ENCODE data around the gene SLC18A3.

Gene SLC18A3

DNA sequence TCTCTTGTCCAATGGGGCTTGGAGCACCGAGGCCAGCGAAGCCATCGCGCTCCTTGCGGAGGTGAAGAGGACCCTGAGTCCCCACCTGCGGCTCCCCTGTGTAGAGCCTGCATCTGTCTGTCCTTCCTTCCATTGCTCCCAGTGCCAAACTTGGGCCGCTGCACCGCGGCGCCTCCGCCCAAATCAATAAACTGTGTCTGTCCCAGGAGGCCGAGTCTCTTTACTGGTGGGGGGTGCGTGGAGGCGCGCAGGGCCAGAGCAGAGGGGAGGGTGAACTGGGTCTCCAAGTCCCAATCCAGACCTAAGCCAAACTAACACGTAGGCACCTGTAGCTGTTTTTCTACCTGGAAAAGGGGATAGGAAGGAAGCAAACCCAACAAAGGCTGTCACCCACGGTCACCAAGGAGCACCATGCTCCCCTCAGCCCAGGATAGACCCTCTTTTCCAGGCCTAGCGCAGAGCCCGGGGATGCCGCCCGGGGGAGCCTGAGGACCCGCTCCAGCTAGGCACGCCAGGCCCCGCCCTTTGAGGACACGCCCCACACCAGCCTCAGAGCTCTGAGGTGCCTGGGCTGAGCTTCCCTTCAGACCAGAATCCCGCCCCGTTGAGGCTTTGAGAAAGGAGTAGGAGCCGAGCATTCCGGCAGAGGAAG is 2.5 kb downstream of the SLC18A3 start:
- DNase-seq: no peak

DNA sequence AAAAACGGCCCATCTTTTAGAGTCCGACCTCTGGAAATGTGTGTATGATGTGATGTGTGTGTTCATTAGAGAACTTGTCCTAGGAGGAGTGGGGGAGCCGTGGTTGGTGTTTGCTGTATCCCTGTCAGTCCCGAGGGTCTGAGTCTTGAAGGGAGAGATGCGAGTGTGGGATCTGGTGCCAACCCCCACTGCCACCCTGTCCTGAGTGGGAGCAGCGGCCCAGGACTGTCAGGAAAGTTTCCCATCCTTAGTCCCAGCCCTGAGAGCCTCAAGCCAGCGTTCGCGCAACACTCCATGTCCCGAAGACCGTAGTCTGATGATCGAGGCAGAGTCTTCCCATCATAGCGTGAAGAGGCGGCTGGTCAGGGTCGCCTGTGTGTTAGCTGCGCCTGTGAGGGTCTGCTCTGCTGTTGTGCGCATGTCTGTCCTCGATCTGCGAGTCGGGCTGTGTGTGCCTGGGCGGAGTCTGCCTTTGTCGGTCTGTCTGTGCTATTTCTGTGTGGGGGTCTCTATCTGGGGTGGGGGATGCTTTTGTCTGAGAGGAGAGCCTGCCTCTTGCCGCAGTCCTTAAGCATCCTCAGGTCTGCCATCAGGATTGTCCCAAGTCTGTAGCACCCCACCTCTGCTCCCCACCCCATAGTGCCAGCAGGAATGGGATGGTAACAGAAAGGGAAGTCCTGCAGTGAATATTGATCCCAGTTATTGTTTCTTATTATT is 3.2 kb downstream of the SLC18A3 start:
- no peak for DNase-seq

- DNase-seq: no peak
Observed at GRCh38 chr10:49613882-49614241, 3.8 kb downstream of the SLC18A3 start, which contains the start of gene CHAT. CHAT (plus strand) TSS chr10:49614037; CDS start chr10:49614190, 153 bp downstream.

- DNase-seq: no peak
Observed at GRCh38 chr10:49614242-49615198, 4.4 kb downstream of the SLC18A3 start.

GRCh38 chr10:49615213-49615612 is 5.1 kb downstream of the SLC18A3 start:
- no peak for DNase-seq

DNA sequence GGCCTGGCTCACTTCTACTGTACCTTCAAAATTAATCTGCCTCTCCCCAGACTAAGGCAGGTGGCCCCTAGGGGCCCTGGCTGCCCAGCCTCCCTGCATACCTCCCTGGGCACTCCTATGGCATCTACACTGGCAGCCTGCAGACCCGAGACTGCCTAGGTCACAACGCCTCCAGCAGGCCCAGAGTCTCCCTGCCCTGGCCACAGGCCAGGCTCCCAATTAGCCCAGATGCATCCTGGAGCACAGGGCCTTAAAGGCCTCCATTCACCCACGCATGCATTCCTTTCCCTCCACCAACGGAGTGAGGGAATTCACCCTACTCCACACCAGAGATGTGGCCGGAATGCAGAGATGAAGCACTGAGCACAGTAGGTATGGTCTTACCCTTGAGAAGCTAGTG is 5.6 kb downstream of the SLC18A3 start:
- no peak for DNase-seq

DNA sequence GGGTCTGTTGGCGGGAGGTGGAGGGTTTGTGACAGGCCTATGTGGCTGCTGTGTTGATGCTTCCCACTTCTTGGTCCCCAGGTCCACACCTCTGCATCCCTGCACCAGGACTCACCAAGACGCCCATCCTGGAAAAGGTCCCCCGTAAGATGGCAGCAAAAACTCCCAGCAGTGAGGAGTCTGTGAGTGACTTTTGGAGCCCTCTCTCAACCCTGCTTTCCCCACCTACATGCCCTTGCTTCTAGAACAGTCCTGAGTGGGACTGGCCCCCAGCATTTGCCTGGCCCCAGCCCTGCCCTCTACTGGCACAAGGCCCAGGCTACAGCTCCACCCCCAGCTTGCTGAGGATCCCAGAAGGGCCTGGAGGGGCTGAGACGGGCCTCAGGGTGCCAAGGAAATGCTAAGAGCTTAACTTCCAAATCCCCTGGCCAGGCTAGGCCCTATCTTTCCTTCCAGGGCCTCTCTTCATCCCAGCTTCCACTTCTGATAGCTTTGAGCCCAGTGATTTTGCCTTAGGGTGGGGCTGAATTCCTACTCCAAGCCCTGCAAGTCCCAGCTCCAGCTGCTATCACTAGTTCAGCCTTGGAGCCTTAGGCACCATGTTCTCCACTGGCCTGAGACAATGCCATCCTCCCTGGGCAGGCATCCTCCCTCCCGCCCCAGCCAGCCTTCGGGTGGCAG is 6.5 kb downstream of the SLC18A3 start:
- DNase-seq: no peak

DNA sequence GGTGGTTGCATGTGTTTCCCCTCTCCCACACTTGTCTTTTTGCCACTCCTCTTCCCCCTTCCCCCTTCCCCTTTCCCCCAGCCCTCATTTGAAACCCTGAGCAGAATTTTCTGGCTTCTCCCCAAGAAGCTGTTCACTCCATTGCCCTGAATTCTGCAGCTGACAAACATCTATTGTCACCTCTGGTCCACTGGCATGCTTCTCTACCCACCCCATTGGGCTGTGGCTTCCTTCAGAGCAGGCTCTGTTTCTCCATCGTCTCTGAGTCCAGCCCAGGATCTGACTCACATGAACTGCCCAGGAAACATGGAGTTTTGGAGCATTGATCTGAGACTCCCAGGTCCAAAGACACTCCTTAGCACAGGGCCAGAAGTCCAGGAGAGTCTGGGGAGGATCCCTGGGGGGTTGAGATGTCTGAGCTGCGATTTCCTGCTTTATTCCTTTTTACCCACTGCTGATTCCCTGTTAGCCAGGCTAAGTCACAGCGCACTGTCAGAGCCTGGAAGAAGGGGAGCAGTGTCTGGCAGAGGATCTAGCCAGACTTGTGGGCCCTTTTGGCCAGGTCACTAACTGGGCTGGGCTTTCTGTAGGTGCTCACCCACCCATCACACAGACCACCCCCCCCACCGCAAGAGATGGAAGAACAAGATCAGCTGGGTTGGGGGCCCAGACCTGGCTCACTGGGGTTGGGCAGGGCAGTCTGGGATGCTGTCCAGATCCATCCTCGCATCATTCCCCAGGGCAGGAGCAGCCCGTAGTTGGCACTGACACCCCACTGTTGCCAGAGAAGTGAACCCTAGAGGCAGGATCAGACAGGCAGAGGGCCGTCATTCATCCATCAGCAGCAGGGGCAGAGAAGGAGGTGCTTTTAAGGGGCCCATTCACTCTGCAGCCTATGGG is 7.3 kb downstream of the SLC18A3 start:
- DNase-seq: no peak

DNA sequence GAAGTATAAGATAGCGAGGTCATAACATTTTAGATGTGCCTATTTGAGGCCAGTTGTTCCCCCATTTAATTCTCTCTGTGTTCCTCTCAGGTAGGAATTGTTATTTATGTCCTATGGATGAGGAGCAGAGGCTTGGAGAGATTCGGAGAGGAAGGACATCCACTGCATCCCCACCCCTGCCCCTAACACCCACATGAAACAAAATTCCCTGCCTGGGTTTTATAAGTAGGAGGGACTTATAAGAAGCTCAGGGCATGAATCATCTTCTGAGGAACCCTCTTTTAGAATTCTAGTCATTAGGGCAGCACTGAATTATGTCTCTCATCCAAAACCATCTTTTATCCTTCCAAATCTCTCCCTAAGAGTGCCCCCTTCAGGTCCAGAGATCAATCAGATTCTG is 8.7 kb downstream of the SLC18A3 start:
- no peak for DNase-seq

DNA sequence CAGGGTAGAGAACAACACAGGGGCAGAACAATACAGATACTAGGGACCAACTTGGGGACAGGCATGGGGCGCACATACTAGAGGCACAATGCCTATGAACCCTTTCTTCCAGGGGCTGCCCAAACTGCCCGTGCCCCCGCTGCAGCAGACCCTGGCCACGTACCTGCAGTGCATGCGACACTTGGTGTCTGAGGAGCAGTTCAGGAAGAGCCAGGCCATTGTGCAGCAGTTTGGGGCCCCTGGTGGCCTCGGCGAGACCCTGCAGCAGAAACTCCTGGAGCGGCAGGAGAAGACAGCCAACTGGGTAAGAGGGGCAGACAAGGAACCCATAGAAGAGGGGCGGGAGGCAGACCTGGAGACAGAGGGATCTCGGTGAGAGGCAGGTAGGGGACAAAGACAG is 9.5 kb downstream of the SLC18A3 start:
- no peak for DNase-seq

DNA sequence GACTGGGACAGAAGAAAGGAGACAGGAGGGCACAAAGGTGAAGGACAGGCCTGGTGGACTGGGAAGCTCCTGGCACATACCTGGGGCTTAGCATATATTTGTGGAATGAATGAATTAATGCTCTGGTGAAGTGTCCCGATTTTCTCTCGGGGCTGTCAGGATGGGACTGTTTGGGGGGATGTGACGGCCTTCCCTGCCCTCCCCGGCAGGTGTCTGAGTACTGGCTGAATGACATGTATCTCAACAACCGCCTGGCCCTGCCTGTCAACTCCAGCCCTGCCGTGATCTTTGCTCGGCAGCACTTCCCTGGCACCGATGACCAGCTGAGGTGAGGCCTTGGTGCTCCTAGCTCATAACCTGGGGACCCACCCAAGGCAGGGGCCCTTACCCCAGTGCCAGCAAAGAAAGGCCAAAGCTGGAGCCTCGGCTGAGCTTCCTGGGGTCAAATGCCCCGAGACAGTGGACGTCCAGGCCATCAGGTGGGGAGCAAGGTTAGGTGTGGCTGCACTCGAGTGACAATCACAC is 10.2 kb downstream of the SLC18A3 start:
- no peak for DNase-seq

DNA sequence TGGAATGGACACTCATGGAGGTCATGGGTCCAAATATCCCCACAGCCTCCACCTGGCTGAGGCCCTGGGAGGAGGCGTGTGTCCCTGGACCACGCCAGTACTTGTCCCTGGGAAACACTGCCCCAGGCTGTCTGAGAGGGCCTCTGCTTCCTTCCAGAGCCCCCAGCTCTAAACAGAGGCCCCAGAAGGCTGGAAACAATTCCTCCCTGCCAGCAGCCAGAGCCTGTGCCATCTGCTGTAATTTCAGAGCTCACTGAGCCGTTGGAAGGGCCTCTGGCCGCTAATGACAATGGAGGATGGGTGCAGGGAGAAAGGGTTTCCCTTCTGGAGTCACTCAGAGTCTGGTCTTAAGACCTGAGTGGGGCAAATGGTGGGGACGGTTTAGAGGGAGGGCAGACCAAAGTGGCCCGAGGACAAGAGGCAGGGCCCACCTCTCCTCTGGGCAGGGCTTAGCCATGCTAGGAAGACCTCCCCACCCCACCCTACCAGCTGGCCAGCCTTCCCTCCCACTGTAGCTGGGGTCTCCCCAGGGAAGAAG is 10.8 kb downstream of the SLC18A3 start:
- DNase-seq: no peak

- DNase-seq: no peak
Observed at GRCh38 chr10:49621561-49621960, 11.5 kb downstream of the SLC18A3 start.

DNA sequence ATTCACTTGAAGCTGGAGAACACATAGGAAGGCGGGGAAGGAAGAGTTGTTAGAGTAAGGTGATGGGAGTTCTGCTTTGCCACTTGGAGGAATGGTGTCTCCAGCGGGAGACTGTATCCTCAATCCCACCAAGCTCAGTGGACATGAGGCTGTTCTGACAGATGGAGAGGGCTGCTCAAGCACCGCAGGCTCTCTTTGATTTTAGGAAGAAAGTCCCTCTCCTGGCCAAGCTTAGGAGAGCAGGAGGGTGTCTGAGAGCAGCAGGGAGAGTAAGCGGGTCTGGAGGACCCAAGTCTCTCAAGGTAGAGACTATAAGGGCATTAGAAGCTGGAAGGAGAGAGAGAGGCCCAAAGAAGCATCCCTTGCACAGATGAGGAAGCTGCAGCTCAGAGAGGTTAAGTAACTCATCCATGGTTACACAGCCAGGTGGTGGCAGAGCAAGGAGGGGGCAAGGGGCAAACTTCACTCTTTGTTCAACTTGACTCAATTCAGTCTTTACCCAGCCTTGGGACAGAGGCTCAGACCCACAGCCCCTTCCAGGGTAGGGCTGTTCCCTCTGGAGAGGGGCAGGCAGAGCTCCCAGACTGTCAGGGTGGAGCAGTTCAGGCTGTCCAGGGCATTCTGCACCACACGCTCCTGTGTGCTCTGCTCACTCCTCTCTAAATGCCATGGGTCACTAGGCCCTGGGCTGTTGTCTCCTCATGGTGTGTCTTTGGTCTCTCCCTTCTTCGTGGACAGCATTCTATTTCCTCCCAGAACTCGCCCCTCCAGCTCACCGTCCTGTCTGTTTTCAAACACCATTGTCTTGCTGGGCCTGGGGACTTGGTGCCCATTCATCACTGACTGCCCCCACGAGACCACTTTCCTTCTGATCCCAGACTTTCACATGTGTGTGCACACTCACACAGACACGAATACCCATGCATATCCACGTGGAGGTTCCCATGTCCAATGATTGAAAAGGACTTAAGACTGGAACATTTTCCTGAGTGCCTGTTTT is 12.6 kb downstream of the SLC18A3 start:
- DNase-seq: no peak

DNA sequence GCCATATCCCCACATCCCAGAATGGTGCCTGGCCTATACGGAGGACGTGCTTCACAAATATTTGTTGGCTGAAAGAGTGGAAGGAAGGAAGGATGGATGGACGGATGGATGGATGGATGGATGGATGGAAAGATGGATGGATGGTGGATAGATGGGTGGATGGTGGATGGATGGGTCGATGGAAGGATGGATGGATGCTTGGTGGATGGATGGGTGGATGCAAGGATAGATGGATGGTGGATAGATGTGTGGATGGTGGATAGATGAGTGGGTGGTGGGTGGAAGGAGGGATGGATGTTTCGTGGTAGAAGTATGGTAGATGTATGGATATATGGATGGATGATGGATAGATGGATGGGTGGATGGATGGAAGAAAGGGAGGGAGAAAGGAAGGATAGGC is 14.5 kb downstream of the SLC18A3 start:
- DNase-seq: no peak

GRCh38 chr10:49625411-49625810 is 15.3 kb downstream of the SLC18A3 start:
- no peak for DNase-seq

GRCh38 chr10:49627038-49627437 is 16.9 kb downstream of the SLC18A3 start:
- no peak for DNase-seq

DNA sequence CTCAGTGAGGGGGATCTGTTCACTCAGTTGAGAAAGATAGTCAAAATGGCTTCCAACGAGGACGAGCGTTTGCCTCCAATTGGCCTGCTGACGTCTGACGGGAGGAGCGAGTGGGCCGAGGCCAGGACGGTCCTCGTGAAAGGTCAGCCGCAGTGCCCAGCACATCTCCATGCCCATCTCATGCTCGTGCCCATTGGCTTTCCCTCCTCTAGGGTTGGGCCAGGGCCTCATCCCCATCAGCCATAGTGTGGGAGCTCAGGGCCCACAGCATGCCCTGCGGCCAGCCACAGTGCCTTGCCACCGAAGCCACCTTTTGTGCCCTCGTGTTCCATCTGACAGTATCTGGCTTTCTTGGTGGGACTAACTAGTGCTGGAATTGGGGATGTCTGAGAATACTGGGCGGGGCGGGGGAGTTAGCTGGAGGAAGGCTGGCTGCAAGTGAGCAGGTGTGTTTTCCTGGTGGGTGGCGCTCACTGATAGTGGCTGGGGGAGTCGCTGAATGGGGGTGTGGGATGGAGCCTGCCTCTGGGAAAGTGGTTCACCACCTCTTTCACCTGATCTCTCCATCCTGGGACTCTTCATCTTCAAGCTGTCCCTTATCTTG is 17.6 kb downstream of the SLC18A3 start:
- DNase-seq: no peak

DNA sequence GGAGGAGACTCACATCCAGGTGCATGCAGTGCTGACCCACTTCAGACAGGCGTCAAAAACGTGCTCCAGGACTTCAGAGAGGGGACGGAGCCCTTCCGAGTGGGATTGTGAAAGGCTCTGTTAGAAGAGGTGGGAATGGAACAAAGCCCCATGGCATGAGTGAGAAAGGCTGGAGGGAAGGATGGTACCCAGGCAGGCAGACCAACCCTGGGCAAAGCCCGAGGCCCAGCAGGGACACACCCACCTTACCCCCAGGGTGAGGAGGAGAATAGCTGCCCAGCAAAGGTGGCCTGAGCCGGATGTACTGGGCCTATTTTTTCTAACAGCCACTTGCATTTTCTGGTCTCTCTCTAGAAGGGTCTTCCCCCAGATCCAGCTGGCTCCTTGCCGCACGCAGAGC is 18.5 kb downstream of the SLC18A3 start:
- no peak for DNase-seq

DNA sequence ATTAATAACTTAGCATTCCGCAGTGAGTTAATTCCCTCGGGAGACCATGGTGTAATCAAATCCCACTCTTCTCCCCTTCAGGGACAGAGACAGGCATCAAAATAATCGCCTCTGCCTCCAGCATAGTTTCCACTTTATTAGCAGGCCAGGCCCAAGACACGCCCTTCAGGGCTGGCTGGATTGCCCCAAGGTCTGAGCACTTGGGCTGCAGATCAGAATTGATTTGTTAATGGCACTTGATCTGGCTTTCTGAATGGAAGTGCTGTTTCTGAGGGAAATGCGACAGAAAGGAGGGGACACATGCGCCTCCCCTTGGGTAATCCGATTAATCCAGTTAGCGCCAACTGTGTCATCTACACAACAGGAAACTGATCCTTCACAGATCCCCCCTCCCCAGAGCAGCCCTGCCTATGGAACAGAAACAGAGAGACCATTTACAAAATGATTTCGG is 19.3 kb downstream of the SLC18A3 start:
- no peak for DNase-seq

All from NCI-H1436 (cell line).